SK-N-MC (cell line): ENCODE data around the gene CSRP1.

ENCODE experiments used
- EZH2 ChIP-seq: fragments of 200-600 bp; sonication (generic); IDR thresholded peaks from one replicate; pipeline ENCODE4 v1.6.1; 2017; ENCODE audit warnings: antibody characterized with exemption
- FOXP2 ChIP-seq: optimal IDR thresholded peaks from 2 replicates; pipeline ENCODE3; 2011; ENCODE audit warnings: mild to moderate bottlenecking, moderate library complexity; ENCODE audit not compliant: insufficient read depth; ENCODE audit errors: extremely low read length, control extremely low read depth
- POLR2AphosphoS5 ChIP-seq: IDR thresholded peaks from 2 replicates; pipeline ENCODE4 v1.6.1; 2012; ENCODE audit warnings: mild to moderate bottlenecking, low read depth, low read length, borderline replicate concordance

DNA sequence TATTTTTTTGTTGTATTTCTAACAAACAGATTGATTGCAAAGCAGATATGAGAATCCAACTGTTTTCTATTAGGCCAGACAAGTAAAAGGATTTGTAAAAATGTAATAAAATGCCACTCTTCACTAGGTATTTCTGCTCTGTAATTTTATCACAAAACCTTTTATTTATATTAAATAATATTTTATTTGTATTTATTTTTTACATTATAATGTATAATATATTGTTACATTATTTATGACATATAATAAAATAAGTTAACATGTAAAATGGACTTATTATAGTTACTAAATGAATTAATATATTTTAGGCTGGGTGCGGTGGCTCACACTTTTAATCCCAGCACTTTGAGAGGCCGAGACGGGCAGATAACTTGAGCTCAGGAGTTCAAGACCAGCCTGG lies 72.7 kb downstream of the CSRP1 start:
- no peak for TF ChIP-seq EZH2
- TF ChIP-seq FOXP2 = no peak
- TF ChIP-seq POLR2AphosphoS5 = no peak
